SK-N-SH treated with all-trans-retinoic acid at 6 μM for 48 hours (cell line): Measurements from ENCODE around the gene ABCC2.

ENCODE experiments used
- ATAC-seq: fragments of 200-7000 bp; cut with Tn5 transposase; 3 replicates; pipeline ENCODE4 v1.9.1; 2020; ENCODE audit warnings: mild to moderate bottlenecking, moderate library complexity
- ARNTL ChIP-seq: fragments of 450-650 bp; formaldehyde crosslinking; IDR thresholded peaks from 2 replicates; pipeline ENCODE4 v1.5.0; 2020; ENCODE audit warnings: low read depth, mild to moderate bottlenecking, moderate library complexity, borderline replicate concordance
- BACH2 ChIP-seq: fragments of 250-450 bp; sonication (Bioruptor Pico); IDR thresholded peaks from 2 replicates; pipeline ENCODE4 v1.9.0; 2021; ENCODE audit warnings: mild to moderate bottlenecking, borderline replicate concordance
- CSDC2 ChIP-seq: fragments of 250-450 bp; sonication (Bioruptor Pico); IDR thresholded peaks from 2 replicates; pipeline ENCODE4 v1.5.0; 2020; ENCODE audit warnings: mild to moderate bottlenecking, moderate library complexity
- ESRRG ChIP-seq: fragments of 250-450 bp; sonication (Bioruptor Pico); IDR thresholded peaks from 2 replicates; pipeline ENCODE4 v1.6.1; 2021; ENCODE audit warnings: mild to moderate bottlenecking
- GLIS3 ChIP-seq: fragments of 250-450 bp; sonication (Bioruptor Pico); IDR thresholded peaks from 2 replicates; pipeline ENCODE4 v1.5.0; 2020; ENCODE audit warnings: mild to moderate bottlenecking, moderate library complexity
- ISL1 ChIP-seq: fragments of 250-450 bp; sonication (Bioruptor Pico); IDR thresholded peaks from 2 replicates; pipeline ENCODE4 v2.1.2; 2022; ENCODE audit warnings: mild to moderate bottlenecking, moderate library complexity
- PPARA ChIP-seq: fragments of 250-450 bp; sonication (Bioruptor Pico); IDR thresholded peaks from 2 replicates; pipeline ENCODE4 v1.5.0; 2020; ENCODE audit warnings: mild to moderate bottlenecking, borderline replicate concordance
- RARB ChIP-seq: fragments of 250-450 bp; sonication (Bioruptor Pico); IDR thresholded peaks from 2 replicates; pipeline ENCODE4 v1.8.0; 2021; ENCODE audit warnings: mild to moderate bottlenecking, moderate library complexity
- SNAI2 ChIP-seq: fragments of 250-450 bp; sonication (Bioruptor Pico); IDR thresholded peaks from 2 replicates; pipeline ENCODE4 v1.5.0; 2020; ENCODE audit warnings: mild to moderate bottlenecking, moderate library complexity
- TOX ChIP-seq: fragments of 250-450 bp; sonication (Bioruptor Pico); IDR thresholded peaks from 2 replicates; pipeline ENCODE4 v1.8.0; 2021; ENCODE audit warnings: mild to moderate bottlenecking, moderate library complexity, borderline replicate concordance
- ZC3H10 ChIP-seq: fragments of 250-450 bp; sonication (Bioruptor Pico); IDR thresholded peaks from 2 replicates; pipeline ENCODE4 v1.5.1; 2021; ENCODE audit warnings: mild to moderate bottlenecking, moderate library complexity
- ZFP3 ChIP-seq: fragments of 250-450 bp; sonication (Bioruptor Pico); IDR thresholded peaks from 2 replicates; pipeline ENCODE4 v1.5.0; 2020; ENCODE audit warnings: mild to moderate bottlenecking, moderate library complexity
- ZFP30 ChIP-seq: fragments of 450-650 bp; formaldehyde crosslinking; IDR thresholded peaks from 2 replicates; pipeline ENCODE4 v1.5.0; 2022; ENCODE audit warnings: mild to moderate bottlenecking, moderate library complexity
- ZNF565 ChIP-seq: fragments of 450-650 bp; formaldehyde crosslinking; conservative IDR thresholded peaks from 2 replicates; pipeline ENCODE4 v1.5.0; 2020; ENCODE audit warnings: low read depth, mild to moderate bottlenecking, moderate library complexity
- ZNF70 ChIP-seq: fragments of 450-650 bp; formaldehyde crosslinking; IDR thresholded peaks from 2 replicates; pipeline ENCODE4 v1.5.0; 2020; ENCODE audit warnings: mild to moderate bottlenecking, moderate library complexity
- ZNF8 ChIP-seq: fragments of 450-650 bp; formaldehyde crosslinking; IDR thresholded peaks from 2 replicates; pipeline ENCODE4 v1.5.0; 2020; ENCODE audit warnings: mild to moderate bottlenecking, moderate library complexity
- TF ChIP-seq, protein P1 (sequence below): fragments of 250-450 bp; sonication (Bioruptor Pico); IDR thresholded peaks from 2 replicates; pipeline ENCODE4 v1.5.1; 2020; ENCODE audit warnings: low read depth, mild to moderate bottlenecking, moderate library complexity
- TF ChIP-seq, protein P2 (sequence below): fragments of 250-450 bp; sonication (Bioruptor Pico); IDR thresholded peaks from 2 replicates; pipeline ENCODE4 v1.8.0; 2020; ENCODE audit warnings: mild to moderate bottlenecking, moderate library complexity, borderline replicate concordance
- TF ChIP-seq, protein P3 (sequence below): fragments of 250-450 bp; sonication (Bioruptor Pico); IDR thresholded peaks from 2 replicates; pipeline ENCODE4 v1.5.1; 2021; ENCODE audit warnings: mild to moderate bottlenecking, moderate library complexity
- TF ChIP-seq, protein P4 (sequence below): fragments of 250-450 bp; sonication (Bioruptor Pico); IDR thresholded peaks from 2 replicates; pipeline ENCODE4 v1.8.0; 2021; ENCODE audit warnings: low read depth, mild to moderate bottlenecking, moderate library complexity, borderline replicate concordance
- TF ChIP-seq, protein P5 (sequence below): fragments of 250-450 bp; sonication (Bioruptor Pico); IDR thresholded peaks from 2 replicates; pipeline ENCODE4 v1.5.0; 2020; ENCODE audit warnings: mild to moderate bottlenecking, moderate library complexity

ABCC2 gene

DNA sequence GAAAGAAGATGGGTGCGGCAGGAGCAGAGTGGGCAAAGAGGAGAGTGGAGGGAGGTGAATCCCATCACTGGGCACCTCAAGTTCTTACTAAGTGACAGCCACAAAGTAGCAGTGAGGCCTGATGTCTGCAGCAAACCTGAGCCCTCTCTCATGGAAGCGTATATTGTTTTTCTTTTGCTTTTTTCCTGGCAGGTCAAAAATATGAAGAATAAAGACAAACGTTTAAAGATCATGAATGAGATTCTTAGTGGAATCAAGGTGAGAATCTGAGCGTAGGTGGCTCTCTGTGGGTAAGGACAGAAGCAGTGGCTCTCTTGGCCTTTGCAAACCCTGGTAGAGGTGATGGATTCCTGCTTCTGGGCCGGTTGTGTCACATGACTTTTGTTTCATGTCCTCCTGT, 22.8 kb downstream of the ABCC2 start:
- no peak for ATAC-seq
- TF ChIP-seq TOX (CRISPR knock-in tag): no peak

DNA sequence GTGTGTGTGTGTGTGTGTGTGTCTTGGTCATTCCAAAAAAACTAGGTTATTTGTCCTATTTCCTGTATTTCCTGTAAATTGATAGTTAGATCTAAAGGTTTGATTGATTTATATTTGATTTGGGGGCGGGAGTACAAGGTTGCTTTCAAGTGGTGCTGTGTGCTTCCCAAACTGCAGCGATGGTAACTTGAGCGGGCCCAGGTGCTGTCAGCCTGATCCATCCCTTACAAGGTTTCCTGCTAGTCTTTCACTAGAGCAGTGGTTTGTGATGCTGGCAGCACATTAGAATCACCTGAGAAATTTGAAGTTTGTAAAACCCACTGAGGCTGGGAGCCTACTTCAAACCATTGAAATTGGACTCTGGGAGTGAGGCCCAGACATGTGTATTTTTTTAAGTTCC, 23.7 kb downstream of the ABCC2 start:
- no peak for ATAC-seq
- TF ChIP-seq GLIS3 (CRISPR knock-in tag): no peak
- no peak for TF ChIP-seq ESRRG (CRISPR knock-in tag)
- TF ChIP-seq ZNF70 (CRISPR knock-in tag): no peak
- TF ChIP-seq ZNF565 (CRISPR knock-in tag): no peak
- no peak for TF ChIP-seq SNAI2 (CRISPR knock-in tag)
- no peak for TF ChIP-seq RARB
- TF ChIP-seq ZFP30 (CRISPR knock-in tag): no peak

DNA sequence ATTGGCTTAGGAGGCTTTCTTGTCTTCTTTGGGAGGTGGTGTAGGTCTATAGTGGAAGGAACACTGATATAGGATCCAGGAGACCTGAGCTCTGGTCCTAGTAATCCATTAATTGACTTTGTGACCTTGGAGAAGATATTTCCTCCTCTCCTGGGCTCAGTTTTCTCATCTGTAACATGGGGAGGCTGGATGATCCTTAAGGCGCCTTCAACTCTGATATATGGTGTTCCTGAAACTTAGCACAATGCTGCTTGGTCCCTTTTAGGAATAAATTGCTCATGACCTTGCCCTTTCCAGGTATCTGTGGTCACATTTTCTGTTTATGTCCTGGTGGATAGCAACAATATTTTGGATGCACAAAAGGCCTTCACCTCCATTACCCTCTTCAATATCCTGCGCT, 25.3 kb downstream of the ABCC2 start:
- no peak for TF ChIP-seq ZNF8 (CRISPR knock-in tag)
- no peak for TF ChIP-seq ZFP3 (CRISPR knock-in tag)
- TF ChIP-seq ISL1 (CRISPR knock-in tag): no peak
- TF ChIP-seq ESRRG (CRISPR knock-in tag): no peak
- TF ChIP-seq, protein P1, sequence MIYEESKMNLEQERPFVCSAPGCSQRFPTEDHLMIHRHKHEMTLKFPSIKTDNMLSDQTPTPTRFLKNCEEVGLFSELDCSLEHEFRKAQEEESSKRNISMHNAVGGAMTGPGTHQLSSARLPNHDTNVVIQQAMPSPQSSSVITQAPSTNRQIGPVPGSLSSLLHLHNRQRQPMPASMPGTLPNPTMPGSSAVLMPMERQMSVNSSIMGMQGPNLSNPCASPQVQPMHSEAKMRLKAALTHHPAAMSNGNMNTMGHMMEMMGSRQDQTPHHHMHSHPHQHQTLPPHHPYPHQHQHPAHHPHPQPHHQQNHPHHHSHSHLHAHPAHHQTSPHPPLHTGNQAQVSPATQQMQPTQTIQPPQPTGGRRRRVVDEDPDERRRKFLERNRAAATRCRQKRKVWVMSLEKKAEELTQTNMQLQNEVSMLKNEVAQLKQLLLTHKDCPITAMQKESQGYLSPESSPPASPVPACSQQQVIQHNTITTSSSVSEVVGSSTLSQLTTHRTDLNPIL (CRISPR knock-in tag): no peak
- no peak for TF ChIP-seq ZNF565 (CRISPR knock-in tag)
- no peak for TF ChIP-seq ZFP30 (CRISPR knock-in tag)
- no peak for TF ChIP-seq BACH2 (CRISPR knock-in tag)
- TF ChIP-seq, protein P2, sequence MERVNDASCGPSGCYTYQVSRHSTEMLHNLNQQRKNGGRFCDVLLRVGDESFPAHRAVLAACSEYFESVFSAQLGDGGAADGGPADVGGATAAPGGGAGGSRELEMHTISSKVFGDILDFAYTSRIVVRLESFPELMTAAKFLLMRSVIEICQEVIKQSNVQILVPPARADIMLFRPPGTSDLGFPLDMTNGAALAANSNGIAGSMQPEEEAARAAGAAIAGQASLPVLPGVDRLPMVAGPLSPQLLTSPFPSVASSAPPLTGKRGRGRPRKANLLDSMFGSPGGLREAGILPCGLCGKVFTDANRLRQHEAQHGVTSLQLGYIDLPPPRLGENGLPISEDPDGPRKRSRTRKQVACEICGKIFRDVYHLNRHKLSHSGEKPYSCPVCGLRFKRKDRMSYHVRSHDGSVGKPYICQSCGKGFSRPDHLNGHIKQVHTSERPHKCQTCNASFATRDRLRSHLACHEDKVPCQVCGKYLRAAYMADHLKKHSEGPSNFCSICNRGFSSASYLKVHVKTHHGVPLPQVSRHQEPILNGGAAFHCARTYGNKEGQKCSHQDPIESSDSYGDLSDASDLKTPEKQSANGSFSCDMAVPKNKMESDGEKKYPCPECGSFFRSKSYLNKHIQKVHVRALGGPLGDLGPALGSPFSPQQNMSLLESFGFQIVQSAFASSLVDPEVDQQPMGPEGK (CRISPR knock-in tag): no peak
- TF ChIP-seq, protein P3, sequence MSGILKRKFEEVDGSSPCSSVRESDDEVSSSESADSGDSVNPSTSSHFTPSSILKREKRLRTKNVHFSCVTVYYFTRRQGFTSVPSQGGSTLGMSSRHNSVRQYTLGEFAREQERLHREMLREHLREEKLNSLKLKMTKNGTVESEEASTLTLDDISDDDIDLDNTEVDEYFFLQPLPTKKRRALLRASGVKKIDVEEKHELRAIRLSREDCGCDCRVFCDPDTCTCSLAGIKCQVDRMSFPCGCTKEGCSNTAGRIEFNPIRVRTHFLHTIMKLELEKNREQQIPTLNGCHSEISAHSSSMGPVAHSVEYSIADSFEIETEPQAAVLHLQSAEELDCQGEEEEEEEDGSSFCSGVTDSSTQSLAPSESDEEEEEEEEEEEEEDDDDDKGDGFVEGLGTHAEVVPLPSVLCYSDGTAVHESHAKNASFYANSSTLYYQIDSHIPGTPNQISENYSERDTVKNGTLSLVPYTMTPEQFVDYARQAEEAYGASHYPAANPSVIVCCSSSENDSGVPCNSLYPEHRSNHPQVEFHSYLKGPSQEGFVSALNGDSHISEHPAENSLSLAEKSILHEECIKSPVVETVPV (CRISPR knock-in tag): no peak
- no peak for TF ChIP-seq RARB
- TF ChIP-seq CSDC2: no peak
- no peak for TF ChIP-seq ZC3H10 (CRISPR knock-in tag)
- TF ChIP-seq GLIS3 (CRISPR knock-in tag): no peak
- no peak for TF ChIP-seq ARNTL
- ATAC-seq: no peak

DNA sequence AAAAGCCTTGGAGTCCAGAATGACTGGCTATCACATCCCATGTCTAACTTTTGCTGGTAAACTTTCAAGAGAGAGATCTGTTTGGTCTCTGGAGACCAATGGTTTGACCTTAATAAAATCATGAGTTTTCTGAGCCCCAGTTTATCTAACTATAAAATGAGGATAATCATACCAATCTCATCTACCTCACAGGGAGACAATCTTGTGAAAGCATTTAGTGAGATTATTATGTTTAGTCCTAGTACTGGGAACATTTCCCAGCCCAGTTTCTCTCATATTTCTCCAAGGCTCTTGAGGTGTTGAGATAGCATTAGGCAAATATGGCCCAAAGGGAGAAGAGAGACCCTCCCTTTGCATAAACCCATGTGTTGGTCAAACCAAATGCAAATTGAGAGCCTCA, 25.8 kb downstream of the ABCC2 start:
- ATAC-seq: no peak
- TF ChIP-seq SNAI2 (CRISPR knock-in tag) (no peak), ISL1 (CRISPR knock-in tag) (no peak), ARNTL (no peak), ZNF70 (CRISPR knock-in tag) (no peak), PPARA (CRISPR knock-in tag) (no peak)
- TF ChIP-seq, protein P4, sequence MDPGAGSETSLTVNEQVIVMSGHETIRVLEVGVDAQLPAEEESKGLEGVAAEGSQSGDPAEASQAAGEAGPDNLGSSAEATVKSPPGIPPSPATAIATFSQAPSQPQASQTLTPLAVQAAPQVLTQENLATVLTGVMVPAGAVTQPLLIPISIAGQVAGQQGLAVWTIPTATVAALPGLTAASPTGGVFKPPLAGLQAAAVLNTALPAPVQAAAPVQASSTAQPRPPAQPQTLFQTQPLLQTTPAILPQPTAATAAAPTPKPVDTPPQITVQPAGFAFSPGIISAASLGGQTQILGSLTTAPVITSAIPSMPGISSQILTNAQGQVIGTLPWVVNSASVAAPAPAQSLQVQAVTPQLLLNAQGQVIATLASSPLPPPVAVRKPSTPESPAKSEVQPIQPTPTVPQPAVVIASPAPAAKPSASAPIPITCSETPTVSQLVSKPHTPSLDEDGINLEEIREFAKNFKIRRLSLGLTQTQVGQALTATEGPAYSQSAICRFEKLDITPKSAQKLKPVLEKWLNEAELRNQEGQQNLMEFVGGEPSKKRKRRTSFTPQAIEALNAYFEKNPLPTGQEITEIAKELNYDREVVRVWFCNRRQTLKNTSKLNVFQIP: no peak

DNA sequence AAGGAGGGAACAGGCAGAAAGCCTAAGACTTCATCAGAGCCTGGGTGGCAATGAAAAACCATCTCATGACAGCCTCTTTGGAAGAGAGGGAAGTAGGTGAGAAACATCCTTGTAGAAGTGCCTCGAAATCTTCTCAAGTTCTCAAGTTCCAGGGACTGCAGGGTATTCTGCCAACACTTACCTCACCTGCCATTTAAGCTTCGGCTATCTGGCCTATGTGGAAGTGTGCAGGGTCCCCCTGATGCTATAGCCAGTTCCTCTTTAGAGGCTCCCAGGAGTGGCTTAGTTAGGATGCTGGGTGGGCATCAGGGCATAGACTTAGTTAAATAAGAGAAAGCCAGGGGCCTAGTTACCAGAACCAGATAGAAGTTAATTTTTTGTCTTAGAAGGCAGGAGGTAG, 27.0 kb downstream of the ABCC2 start:
- TF ChIP-seq, protein P5, sequence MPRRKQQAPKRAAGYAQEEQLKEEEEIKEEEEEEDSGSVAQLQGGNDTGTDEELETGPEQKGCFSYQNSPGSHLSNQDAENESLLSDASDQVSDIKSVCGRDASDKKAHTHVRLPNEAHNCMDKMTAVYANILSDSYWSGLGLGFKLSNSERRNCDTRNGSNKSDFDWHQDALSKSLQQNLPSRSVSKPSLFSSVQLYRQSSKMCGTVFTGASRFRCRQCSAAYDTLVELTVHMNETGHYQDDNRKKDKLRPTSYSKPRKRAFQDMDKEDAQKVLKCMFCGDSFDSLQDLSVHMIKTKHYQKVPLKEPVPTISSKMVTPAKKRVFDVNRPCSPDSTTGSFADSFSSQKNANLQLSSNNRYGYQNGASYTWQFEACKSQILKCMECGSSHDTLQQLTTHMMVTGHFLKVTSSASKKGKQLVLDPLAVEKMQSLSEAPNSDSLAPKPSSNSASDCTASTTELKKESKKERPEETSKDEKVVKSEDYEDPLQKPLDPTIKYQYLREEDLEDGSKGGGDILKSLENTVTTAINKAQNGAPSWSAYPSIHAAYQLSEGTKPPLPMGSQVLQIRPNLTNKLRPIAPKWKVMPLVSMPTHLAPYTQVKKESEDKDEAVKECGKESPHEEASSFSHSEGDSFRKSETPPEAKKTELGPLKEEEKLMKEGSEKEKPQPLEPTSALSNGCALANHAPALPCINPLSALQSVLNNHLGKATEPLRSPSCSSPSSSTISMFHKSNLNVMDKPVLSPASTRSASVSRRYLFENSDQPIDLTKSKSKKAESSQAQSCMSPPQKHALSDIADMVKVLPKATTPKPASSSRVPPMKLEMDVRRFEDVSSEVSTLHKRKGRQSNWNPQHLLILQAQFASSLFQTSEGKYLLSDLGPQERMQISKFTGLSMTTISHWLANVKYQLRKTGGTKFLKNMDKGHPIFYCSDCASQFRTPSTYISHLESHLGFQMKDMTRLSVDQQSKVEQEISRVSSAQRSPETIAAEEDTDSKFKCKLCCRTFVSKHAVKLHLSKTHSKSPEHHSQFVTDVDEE (CRISPR knock-in tag): no peak
- TF ChIP-seq BACH2 (CRISPR knock-in tag): no peak
- no peak for TF ChIP-seq PPARA (CRISPR knock-in tag)
- no peak for TF ChIP-seq SNAI2 (CRISPR knock-in tag)
- TF ChIP-seq, protein P4: no peak
- no peak for TF ChIP-seq ESRRG (CRISPR knock-in tag)
- no peak for TF ChIP-seq ISL1 (CRISPR knock-in tag)
- no peak for ATAC-seq
